ENCODE measurements around the gene ATXN7L3.
"Not testable (repeated sequence)": the region's sequence is repeated elsewhere in the genome, so short reads cannot be mapped to it uniquely, and the experiment has no call there.

The ATXN7L3 gene

GRCh38 chr17:44174427-44174826, 25.3 kb downstream of the ATXN7L3 start:
- DNase-seq (ENCODE audit: low read depth) = no peak

GRCh38 chr17:44171931-44172455, 27.7 kb downstream of the ATXN7L3 start:
- no peak for DNase-seq (ENCODE audit: low read depth)

GRCh38 chr17:44170499-44171201, 29.0 kb downstream of the ATXN7L3 start, which contains the start of gene ASB16:
Gene ASB16, plus strand, starts transcription at chr17:44170704. Its CDS starts 86 bp downstream, at chr17:44170790.
- DNase-seq (ENCODE audit: low read depth) = no peak

GRCh38 chr17:44170135-44170498, 29.6 kb downstream of the ATXN7L3 start:
- no peak for DNase-seq (ENCODE audit: low read depth)

GRCh38 chr17:44167181-44167861, 32.4 kb downstream of the ATXN7L3 start:
- DNase-seq (ENCODE audit: low read depth) = no peak

- no peak for DNase-seq (ENCODE audit: low read depth)
These were observed 35.2 kb downstream of the ATXN7L3 start for GRCh38 chr17:44164476-44164875.

GRCh38 chr17:44159519-44160210, 40.0 kb downstream of the ATXN7L3 start:
- no peak for DNase-seq (ENCODE audit: low read depth)

- no peak for DNase-seq (ENCODE audit: low read depth)
These were observed 44.2 kb downstream of the ATXN7L3 start for GRCh38 chr17:44155488-44155887.

- DNase-seq (ENCODE audit: low read depth) = no peak
These were observed 46.8 kb downstream of the ATXN7L3 start for GRCh38 chr17:44152875-44153274.

- DNase-seq (ENCODE audit: low read depth) = no peak
These were observed 49.8 kb downstream of the ATXN7L3 start for GRCh38 chr17:44149750-44150329.

GRCh38 chr17:44149066-44149465, 50.6 kb downstream of the ATXN7L3 start:
- not testable (repeated sequence) for DNase-seq (ENCODE audit: low read depth)

- no peak for DNase-seq (ENCODE audit: low read depth)
These were observed 51.9 kb downstream of the ATXN7L3 start for GRCh38 chr17:44147812-44148211.

- no peak for DNase-seq (ENCODE audit: low read depth)
These were observed 53.0 kb downstream of the ATXN7L3 start for GRCh38 chr17:44146375-44147346.

- DNase-seq (ENCODE audit: low read depth) = no peak
These were observed 54.5 kb downstream of the ATXN7L3 start for GRCh38 chr17:44144966-44145739.

- not testable (repeated sequence) for DNase-seq (ENCODE audit: low read depth)
These were observed 55.8 kb downstream of the ATXN7L3 start for GRCh38 chr17:44143921-44144320.

Data from activated T-helper 9 cell treated with anti-CD3 and anti-CD28 coated beads, Interleukin-2, amount 50 U/mL, for 16 hours (primary cell).